Measurements from ENCODE around the gene HAUS2. TPM values are rescaled to one million over a fixed set of nuclear protein-coding genes. Genes with fewer than 3 reads are reported as not detected.
"Not testable (repeated sequence)": the region's sequence is repeated elsewhere in the genome, so short reads cannot be mapped to it uniquely, and the experiment has no call there.

The HAUS2 gene
- total RNA-seq, 1 experiment from 2014 or later, result 39.8 TPM

DNA sequence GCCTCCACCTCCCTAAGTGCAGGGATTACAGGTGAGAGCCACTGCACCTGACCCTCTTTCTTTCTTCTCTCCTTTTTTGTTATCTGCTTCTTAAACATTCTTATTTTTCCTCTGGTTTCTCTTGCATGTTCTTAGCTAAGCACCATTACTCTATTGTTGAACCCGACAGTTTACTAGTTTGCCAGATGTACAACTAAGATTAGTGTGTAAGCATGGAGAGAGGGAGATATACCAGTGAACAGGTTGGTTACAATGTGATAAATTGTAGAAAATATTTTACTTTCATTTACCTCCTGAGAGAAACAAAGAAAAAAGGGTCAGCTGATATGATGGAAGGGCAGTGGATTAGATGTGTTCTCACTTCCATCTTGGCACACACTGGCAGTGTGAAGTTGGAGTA is 4.9 kb downstream of the HAUS2 start:
- CTCF ChIA-PET, result no interaction called here
- DNase-seq (ENCODE audit: low read depth, low spot score), result no peak
- intact Hi-C loops (cut with micrococcal nuclease), result no loop called here

DNA sequence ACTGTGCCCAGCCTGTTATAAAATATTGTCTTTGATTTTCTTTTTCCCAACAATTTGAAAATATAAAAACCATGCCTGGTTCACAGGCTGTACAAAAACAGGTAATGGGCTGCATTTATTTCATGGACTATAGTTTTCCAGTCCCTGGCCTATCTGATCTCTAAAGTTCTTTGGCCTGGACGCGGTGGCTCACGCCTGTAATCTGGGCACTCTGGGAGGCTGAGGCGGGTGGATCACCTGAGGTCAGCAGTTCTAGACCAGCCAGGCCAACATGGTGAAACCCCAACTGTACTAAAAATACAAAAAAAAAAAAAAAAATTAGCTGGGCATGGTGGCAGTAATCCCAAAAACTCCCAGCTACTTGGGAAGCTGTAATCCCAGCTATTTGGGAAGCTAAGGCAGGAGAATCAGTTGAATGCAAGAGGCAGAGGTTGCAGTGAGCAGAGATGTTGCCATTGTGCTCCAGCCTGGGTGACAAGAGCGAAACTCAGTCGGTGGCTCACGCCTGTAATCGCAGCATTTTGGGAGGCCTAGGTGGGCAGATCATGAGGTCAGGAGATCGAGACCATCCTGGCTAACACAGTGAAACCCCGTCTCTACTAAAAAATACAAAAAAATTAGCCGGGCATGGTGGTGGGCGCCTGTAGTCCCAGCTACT is 8.0 kb downstream of the HAUS2 start:
- BruUV-seq (replicated peaks), result not testable (repeated sequence)

More for the DNA sequence above, 4.9 kb downstream of the HAUS2 start:
- Histone ChIP-seq H3K4me1 (ENCODE audit: control insufficient read depth in 1 of 2, insufficient read depth in 2 of 2, low read length in 2 of 2) (peaks cover 4 to 10% of the 10 kb centered on the region in 2 experiments; a peak in 3 of 4 replicates), H3K9ac (ENCODE audit: low read length) (no peak overlapping the region), H3K36me3 (ENCODE audit: control insufficient read depth in 1 of 2, insufficient read depth in 2 of 2, low read length in 2 of 2) (no peaks in the 10 kb centered on the region), H3K9me3 (ENCODE audit: control insufficient read depth in 1 of 2, insufficient read depth in 1 of 2, low read depth in 1 of 2, low read length in 2 of 2) (no peaks in the 10 kb centered on the region), H3K27me3 (ENCODE audit: insufficient read depth, low read length) (no peaks in the 10 kb centered on the region), H3K4me2 (ENCODE audit: low read length) (no peak overlapping the region), H4K20me1 (ENCODE audit: insufficient read depth) (peaks cover 6% of the 10 kb centered on the region; the same call in 1 of the 2 replicates), H3K27ac (ENCODE audit: low read depth, low read length) (no peak overlapping the region), H3K9me2 (ENCODE audit: insufficient read depth) (no peaks in the 10 kb centered on the region), H3K4me3 (replicated peaks in 1 of 2; ENCODE audit: low read depth in 1 of 2, low read length in 2 of 2) (no peak overlapping the region), H2AFZ (ENCODE audit: low read depth, low read length, poor library complexity, severe bottlenecking) (no peak overlapping the region), H3K79me2 (ENCODE audit: insufficient read depth, low read length) (peaks cover 91% of the 10 kb centered on the region)
- ChIA-PET POLR2A (no interaction called here), RAD21 (ENCODE audit: low non-redundant PET in 1 of 2, low total read pairs in 2 of 2, uncharacterized antibody in 2 of 2, unreplicated experiment in 2 of 2) (no interaction called here)
- no TSS peak for BruUV-seq (replicated peaks)
- TF ChIP-seq SRF (IDR thresholded peaks at IDR 0.05; ENCODE audit: low read depth) (no peak), ZFX (IDR thresholded peaks at IDR 0.05) (no peak), TCF7L2 (IDR thresholded peaks at IDR 0.05; ENCODE audit: borderline replicate concordance, extremely low read depth, insufficient read depth, insufficient read length) (no peak), JUND (IDR thresholded peaks at IDR 0.05) (no peak), POLR2A (IDR thresholded peaks at IDR 0.05; ENCODE audit: borderline replicate concordance, extremely low read depth, insufficient read depth, insufficient read length) (no peak)
- ATAC-seq, result no peak

More for the DNA sequence above, 8.0 kb downstream of the HAUS2 start:
- H4K20me1 ChIP-seq (ENCODE audit: insufficient read depth); H3K9ac ChIP-seq (ENCODE audit: low read length); RAD21 ChIA-PET (ENCODE audit: low non-redundant PET in 1 of 2, low total read pairs in 2 of 2, uncharacterized antibody in 2 of 2, unreplicated experiment in 2 of 2); H3K4me2 ChIP-seq (ENCODE audit: low read length); H3K4me1 ChIP-seq (ENCODE audit: control insufficient read depth in 1 of 2, insufficient read depth in 2 of 2, low read length in 2 of 2); CTCF ChIA-PET; H3K27ac ChIP-seq (ENCODE audit: low read depth, low read length); H2AFZ ChIP-seq (ENCODE audit: low read depth, low read length, poor library complexity, severe bottlenecking); ATAC-seq; DNase-seq (ENCODE audit: low read depth, low spot score); intact Hi-C loops (cut with micrococcal nuclease); H3K27me3 ChIP-seq (ENCODE audit: insufficient read depth, low read length); H3K4me3 ChIP-seq (replicated peaks in 1 of 2; ENCODE audit: low read depth in 1 of 2, low read length in 2 of 2); H3K9me2 ChIP-seq (ENCODE audit: insufficient read depth); H3K9me3 ChIP-seq (ENCODE audit: control insufficient read depth in 1 of 2, insufficient read depth in 1 of 2, low read depth in 1 of 2, low read length in 2 of 2): not testable (repeated sequence)
- Histone ChIP-seq H3K79me2 (ENCODE audit: insufficient read depth, low read length) (peaks cover 81% of the 10 kb centered on the region), H3K36me3 (ENCODE audit: control insufficient read depth in 1 of 2, insufficient read depth in 2 of 2, low read length in 2 of 2) (peaks cover 14 to 26% of the 10 kb centered on the region in 2 experiments; a peak in 3 of 4 replicates)
- POLR2A ChIA-PET, result interaction anchor here (2.0 kb wide), 1 partner anchor 9 kb away, joined by 4 read pairs; the partner anchor contains the start of genes HAUS2 and LRRC57
